Hepatocyte (in vitro differentiated cells): ENCODE measurements around the gene JMJD1C.

Experiments
- EZH2 ChIP-seq: fragments of 200-600 bp; sonication (generic); IDR thresholded peaks from 2 replicates; pipeline ENCODE4 v1.6.1; 2016; ENCODE audit warnings: antibody characterized with exemption, mild to moderate bottlenecking, borderline replicate concordance
- EZH2phosphoT487 ChIP-seq: fragments of 200-600 bp; sonication (generic); IDR thresholded peaks from one replicate; pipeline ENCODE4 v1.6.1; 2018; ENCODE audit warnings: antibody characterized with exemption, mild to moderate bottlenecking, low read depth, moderate library complexity; ENCODE audit not compliant: unreplicated experiment, severe bottlenecking
- TF ChIP-seq, protein P1 (sequence below): fragments of 200-600 bp; sonication (generic); IDR thresholded peaks from 2 replicates; pipeline ENCODE4 v1.5.1; 2016; ENCODE audit warnings: antibody characterized with exemption, mild to moderate bottlenecking; ENCODE audit not compliant: poor library complexity

- TF ChIP-seq, protein P1, sequence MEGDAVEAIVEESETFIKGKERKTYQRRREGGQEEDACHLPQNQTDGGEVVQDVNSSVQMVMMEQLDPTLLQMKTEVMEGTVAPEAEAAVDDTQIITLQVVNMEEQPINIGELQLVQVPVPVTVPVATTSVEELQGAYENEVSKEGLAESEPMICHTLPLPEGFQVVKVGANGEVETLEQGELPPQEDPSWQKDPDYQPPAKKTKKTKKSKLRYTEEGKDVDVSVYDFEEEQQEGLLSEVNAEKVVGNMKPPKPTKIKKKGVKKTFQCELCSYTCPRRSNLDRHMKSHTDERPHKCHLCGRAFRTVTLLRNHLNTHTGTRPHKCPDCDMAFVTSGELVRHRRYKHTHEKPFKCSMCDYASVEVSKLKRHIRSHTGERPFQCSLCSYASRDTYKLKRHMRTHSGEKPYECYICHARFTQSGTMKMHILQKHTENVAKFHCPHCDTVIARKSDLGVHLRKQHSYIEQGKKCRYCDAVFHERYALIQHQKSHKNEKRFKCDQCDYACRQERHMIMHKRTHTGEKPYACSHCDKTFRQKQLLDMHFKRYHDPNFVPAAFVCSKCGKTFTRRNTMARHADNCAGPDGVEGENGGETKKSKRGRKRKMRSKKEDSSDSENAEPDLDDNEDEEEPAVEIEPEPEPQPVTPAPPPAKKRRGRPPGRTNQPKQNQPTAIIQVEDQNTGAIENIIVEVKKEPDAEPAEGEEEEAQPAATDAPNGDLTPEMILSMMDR, result no peak
- TF ChIP-seq EZH2phosphoT487, result no peak
- TF ChIP-seq EZH2, result no peak
Observed at GRCh38 chr10:63431962-63432797, 33.6 kb downstream of the JMJD1C start.
